IPS DF 4.7 (cell line): Measurements from ENCODE around the gene SLC7A6.

Experiments
- DNase-seq: peaks from one replicate; pipeline ENCODE4 v3.0.0-alpha.2; 2013; ENCODE audit warnings: low spot score; ENCODE audit errors: extremely low read depth

The SLC7A6 gene

DNA sequence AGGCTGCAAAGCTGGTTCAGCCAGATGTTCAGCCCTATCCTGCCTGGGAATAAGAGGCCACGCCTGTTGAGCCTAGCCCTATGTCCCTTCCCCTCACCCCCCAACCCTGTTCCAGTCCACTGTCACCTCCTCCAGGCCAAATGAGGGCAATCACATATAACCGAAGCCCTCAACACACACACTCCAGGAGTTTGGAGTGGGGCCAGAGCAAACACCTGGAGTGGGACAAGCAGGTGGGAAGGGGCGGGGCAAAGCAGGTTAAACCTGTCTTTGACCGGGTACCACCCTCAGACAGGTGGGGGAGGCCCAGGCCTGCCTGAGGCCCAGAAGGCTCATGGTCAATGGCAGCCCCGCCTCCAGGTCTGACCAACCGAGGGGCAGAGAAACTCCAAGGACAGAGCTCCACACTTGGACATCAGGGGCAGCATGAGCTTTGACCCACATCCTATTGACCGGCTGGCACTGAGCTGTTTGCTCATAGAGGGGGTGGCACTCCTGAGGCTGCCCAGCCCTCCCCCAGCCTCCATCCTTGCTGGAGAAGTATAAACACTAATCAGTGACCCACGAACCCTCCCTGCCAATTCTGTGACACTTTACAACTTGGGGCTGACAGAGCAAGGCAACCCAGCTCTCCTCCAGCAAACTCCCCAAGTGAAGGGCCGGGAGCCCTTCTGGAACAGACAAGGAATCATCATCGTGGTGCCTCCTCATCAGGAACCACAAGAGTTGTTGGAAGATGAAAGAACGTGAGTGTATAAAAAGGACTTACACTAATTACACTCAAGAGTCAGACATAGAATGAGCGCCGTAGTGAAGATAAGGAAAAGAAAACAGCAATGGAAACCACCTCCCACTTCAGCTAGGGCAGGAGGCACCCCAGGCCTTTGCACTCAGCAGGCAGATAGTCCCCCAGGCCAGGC lies 29.9 kb upstream of the SLC7A6 start:
- DNase-seq: no peak

DNA sequence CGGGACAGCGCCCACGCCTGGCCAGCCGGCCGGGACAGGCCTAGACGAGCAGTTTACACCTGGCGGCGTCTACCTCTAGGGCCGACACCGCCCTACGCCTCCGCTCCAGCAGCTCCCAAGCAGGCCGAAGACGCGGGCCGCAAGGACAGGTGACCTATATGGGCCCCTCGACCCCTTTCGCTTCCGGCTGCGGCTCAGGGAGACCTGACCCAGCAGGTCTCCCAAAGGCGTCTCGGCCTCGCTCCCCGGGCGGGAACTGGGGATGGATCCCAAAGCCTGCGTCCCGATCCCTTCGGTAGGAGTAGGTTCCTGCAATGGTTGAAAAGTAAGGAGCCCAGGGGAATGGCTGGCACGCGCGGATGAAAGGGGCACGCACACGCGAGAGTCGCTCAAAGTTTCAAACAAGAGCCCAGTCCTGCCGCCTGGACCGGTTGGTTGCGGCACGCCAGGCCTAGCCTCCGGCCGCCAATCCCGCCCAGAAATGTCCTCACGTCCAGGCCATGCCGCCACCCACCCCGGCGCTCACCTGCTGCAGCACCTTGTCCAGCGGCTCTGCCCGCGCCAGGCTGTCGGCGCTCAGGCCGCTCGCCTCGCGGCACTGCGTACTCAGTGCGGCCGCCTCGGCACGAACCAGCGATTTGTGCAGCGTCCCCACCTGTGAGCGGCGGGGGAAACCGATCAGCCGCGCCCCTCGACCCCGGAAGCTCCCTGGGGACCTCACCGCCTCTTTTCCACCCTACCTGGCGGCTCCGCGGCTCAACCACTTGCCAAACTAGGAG lies 29.0 kb upstream of the SLC7A6 start:
- no peak for DNase-seq

DNA sequence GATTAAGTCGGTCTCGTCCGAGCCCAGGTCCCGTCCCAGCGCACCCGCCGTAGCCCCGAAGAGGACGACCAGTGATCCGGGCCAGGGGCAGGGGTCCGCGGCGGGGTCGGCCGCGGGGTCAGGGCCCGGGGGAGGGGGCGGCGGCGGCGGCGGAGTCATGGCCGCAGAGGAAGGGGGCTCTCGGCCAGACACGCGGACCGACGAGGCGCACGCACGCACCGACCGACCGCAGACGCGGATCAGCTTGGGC lies 28.5 kb upstream of the SLC7A6 start, which contains the start of gene ESRP2:
TSS of gene ESRP2 (minus strand) at position 241 of the 250 bp plus-strand sequence. CDS start at position 159, 82 bp downstream.
- DNase-seq: no peak

DNA sequence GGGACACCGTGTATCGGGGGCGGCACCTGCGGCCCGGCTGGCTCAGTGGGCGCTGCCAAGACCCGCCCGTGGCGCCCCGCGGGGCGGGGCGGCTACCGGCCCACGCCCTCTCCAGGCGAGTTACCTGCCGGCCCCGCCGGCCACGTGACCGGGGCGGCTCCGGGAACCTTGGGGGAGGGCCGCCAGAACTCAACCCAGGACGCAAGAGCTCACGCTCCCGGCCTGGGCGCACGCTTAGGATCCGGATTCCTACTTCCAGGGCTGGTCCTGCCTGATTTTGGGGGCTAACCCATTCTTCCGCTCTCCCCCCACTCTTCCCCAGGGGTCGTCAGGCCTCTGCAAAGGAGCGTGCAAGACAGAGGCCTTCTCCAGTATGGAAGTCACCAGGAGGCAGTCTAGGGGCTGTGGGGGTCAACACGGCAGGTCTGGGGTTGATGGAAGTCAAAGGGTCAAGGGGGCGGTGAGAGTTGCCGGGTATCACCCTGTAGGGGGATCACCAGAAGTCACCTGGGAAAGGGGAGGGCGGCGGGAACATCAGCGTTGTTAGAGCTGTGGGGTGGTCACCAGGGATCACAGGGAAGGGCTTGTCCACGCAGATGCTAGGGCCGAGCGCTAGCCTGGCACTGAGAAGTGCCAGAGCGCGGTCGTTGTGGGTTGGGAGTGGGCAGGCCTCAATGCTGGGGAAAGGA lies 28.0 kb upstream of the SLC7A6 start:
- DNase-seq: no peak

DNA sequence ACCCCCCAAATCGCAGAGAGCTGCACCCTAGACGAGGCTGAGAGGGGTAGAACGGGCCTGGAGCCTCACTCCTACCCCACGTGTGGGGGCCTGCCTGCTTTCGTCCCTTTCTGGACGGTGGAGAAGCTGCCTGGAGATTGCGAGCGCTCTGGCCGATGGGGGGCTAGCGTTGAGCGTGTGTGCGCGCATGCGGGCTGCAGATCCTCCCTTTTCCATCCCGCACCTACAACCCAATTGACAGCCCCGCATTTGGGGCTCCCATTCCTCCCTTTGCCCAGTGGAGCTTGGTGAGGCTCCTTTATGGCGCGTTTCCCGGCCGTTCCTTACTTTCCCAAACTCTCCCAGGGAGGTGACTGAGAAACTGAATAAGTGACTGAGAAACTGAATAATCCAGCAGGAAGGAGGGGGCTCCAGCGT lies 27.5 kb upstream of the SLC7A6 start:
- DNase-seq: no peak

DNA sequence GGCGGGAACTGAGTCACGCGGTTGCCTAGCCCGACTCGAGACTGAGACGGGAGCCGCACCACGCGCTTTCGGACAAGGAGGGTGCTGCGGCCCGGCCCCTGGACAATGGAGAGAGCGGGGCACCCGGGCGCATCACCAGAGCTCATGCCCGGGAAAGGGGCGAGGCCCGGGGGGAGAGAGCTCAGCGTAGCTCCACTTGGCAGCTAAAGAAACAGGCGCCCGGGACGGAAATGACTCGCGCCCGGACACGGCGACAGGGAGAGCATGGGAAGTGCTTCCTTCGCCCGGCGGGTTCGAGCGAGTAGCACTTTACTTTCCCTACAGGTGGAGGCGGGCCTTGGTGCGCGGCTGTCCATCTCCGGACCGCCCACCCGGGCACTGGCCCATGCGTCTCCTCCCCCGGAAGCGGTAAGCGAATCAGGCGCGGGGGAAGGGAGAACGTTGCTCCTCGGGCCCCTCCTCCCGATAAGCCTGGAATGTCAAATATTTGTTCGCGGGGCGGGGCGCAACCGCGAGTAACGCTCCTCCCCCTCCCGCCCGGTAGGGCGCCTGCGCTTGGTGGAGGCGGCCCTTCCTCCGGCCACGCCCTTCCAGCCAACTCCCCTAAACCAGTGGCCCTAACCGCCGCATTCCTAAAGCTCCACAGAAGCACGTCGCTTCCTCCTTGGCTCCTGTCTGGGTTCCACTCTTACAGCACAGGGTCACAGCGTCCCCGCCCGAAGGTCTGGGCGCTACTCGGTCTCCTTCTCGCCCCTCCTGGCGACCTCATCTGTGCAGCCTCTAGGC lies 26.9 kb upstream of the SLC7A6 start:
- no peak for DNase-seq

DNA sequence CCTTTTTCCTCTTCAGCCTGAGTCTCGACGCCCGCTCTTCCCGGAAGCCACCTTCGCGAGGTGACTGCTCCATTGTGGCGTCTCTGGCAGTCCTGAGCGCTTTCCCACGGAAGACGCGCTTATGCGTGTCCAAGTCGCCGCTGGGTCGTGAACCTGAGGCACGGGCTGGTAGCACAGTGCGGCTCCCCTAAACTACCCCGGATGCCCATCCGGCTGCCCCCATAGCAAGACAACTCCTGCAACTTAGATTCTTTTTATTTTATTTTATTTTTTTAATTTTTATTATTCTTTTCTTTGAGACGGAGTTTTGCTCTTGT lies 26.3 kb upstream of the SLC7A6 start:
- no peak for DNase-seq

DNA sequence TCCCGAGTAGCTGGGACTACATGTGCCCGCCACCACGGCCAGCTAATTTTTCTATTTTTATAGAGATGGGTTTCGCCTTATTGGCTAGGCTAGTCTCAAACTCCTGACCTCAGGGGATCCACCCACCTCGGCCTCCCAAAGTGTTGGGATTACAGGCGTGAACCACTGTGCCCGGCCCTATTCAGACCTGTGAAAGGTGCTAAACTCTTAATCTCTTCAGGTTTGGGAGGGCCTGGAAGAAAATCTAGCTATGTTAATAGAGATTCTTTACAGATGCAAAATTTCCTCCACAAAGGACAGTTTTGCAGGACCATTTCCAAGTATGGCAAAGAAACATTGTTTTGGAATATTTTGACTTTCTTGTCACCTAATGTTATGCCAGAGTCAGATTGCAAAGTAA lies 22.2 kb upstream of the SLC7A6 start:
- no peak for DNase-seq

DNA sequence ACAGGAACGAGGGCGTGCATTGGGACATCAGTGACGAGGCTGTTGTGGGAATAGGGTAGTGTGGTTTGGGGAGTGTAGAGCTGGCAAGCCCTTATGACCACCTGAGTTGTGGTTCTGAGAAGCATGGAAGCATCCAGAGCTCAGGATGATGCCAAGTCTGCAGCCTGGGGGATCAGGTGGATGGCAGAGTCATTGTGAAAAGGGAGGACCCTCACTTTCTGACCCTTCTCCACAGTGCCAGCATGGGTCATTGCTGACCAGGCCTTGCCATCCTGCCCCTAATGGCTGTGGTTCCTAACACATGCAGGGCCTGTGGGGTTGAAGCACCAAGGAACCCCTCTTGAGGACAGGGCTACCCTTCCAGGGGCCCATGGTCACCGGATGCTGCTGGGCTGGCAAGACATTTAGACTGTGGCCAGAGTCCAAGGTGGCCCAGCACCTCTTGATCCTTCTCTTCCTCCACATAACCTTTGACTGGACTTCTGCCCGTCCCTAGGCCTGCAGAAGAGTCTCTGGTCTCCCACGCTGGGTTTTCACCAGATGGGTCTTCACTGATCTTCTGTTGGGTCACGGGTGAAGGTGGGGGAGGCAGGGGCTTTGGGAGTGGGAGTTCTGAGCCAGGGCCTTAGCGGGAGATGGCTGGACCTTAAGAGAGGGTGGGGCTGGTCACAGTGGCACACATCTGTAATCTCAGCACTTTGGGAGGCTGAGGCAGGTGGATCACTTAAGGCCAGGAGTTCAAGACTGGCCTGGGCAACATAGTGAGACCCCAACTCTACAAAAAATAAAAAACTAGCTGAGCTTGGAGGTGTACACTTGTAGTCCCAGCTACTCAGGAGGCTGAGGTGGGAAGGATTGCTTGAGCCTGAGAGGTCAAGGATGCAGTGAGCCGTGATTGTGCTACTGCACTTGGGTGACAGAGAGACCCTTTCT lies 21.1 kb upstream of the SLC7A6 start:
- DNase-seq: no peak

DNA sequence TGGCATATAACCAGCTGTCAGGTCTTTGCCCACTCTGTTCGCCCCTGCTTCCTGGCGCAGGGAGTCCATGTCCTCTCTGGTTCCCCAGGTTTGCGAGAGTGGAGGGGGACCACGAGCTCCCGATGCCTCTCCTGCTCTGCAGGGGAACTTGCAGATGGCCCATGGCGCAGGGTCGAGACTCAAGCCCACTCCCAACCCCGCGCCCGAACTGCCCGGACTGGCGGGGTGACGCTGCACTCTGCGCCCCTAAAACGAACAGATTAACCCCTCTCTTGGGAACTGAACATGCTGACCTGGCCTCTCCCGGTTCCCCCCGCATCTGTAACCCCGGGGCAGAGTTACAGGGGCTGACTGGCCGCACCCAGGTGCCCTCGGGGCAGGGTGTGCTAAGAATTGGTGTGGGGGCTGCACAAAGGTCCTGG lies 19.8 kb upstream of the SLC7A6 start:
- no peak for DNase-seq

DNA sequence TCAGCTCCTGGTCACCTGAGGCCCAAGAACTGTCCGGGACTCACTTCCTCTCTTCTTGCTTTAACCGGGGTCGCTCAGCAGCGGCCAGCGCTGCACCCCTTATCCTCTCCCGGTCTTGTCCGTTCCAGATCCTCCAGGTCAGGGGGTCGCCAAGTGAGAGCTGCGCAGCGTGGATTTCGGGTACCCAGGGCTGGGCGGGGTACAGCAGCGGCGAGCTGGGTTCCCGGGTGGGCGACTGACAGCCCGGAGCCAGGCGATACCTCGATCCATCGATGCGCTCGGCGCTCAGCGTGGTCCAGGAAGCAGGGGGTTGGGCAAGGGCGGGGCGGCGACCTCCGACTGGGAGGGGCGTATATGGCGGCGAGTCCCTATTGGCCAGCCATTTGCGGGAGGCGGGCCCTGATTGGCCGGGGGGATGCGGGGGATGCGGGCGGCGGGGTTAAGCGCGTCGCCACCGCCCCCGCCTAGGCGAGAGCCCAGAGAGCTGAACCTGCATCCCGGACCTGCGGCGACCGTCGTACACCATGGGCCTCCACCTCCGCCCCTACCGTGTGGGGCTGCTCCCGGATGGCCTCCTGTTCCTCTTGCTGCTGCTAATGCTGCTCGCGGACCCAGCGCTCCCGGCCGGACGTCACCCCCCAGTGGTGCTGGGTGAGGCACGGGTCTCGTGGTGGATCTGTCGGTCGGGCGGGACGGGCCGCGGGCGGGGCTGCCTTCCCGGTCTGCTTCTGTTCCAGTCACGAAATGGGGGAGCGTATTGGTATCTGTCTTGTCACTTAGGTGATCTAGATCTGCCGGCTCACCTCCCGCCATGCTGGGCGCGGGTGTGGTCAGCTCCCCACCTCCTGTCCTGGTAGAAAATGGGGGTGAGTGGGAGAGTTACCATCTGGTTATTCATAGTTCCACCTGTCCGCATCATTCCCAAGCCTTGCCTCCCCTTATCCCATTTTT lies 19.1 kb upstream of the SLC7A6 start, which contains the start of gene PLA2G15:
TSS of gene PLA2G15 (plus strand) at position 471 of the 951 bp plus-strand sequence. CDS start at position 525, 54 bp downstream.
- DNase-seq: no peak

DNA sequence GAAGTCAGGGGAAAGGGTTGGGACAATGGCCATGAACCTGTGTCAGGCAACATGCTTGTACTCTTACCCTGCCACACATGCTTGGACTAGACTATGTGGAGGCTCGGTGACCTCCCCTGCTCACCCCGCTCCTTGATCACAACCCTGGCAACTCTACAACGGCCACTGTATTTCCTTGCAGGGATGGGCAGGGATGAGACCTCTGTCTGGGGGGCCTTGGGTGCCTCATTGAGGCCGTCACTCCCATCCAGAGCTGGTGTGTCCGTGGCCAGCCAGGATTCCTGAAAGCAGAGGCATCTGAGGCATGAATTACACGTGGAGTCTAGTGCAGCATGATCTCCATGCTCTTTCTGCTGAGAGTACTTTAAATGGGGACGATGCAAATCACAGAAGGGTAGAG lies 18.2 kb upstream of the SLC7A6 start:
- DNase-seq: no peak

DNA sequence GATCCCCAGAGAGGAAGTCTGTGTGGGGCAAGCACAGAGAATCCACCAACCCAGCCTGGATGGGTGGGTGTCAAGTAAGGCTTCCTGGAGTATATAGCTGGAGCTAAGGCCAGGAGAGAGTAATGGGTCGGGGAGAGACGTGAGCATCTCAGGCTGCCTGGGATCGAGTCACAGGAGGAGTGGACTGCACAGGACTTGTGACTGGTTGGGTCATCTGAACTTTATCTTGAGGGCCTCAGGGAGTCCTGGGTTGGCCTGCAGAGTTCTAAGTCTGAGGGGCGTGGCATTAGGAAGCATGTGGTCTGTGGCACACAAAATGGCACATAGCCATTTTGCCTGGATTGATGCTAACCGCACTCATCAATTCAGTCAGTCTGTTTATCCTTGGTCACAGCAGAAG lies 17.7 kb upstream of the SLC7A6 start:
- DNase-seq: no peak

DNA sequence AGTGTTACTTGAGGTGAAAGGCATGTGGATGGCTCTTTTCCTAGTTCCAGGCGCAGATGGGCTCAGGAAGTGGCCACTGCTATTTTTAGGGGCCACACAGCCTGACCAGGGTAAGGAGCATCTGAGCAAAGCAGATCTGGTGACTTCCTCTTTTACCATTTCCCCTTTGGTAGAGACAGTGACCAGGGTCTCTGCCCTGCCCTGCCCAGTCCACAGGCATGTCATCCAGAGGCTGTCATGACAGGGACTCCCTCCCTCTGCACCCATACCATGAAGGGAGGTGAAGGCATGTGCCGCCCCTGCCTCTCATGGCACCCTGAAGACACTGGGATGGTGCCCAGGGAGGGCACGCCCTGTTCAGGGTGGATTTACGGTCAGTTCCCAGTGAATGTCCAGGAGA lies 16.9 kb upstream of the SLC7A6 start:
- no peak for DNase-seq

DNA sequence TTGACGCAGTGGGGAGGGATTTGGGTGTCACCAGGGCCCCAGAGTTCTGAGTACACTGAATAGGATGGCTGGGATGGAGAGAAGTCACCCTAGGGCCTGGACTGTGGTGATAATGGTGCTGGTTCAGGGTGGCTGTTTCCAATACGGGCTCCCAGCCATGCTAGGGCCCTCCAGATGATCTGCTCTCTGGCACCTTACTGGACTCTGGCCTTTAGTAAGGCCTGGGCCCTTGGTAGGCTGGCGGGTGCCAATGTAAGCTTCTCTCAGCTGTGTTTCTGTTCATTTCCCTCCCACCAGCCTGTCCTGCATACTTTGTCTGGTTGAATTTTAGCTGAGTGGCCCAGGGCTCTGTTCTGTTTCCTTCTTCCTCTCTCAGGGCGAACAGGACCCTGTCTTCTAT lies 16.4 kb upstream of the SLC7A6 start:
- no peak for DNase-seq

DNA sequence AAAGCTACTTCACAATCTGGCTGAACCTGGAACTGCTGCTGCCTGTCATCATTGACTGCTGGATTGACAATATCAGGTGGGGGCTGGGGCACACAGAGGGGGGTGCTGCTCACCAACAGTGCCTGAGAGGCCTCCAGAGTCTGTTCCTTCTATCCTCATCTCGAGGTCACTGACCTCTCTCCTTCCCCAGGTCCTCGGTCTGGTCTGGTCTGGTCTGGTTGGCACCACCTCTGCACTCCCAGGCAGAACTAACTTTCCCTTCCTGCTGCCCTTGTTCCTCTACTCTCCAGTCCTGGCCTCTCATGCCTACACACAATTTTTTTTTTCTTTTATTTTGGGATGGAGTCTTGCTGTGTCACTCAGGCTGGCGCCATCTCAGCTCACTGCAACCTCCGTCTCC lies 15.0 kb upstream of the SLC7A6 start:
- no peak for DNase-seq

DNA sequence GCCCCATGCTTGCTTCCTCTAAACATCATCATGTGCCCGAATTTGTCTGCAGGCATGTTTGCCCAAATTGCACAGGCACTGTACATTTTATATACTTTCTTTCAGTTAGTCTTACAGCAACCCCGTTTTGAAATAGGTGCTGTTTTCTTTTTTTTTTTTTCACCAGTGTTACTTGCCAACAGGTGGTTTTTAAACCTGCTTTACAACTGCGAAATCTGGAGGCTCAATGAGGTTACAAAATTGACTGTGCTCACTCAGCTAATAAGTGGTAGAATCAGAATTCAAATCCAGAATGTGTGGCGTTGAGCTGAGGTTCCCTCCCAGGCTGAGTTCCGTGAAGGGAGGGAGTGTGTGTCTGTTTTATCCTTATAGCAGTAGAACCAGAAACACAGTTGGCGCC lies 13.4 kb upstream of the SLC7A6 start:
- no peak for DNase-seq

DNA sequence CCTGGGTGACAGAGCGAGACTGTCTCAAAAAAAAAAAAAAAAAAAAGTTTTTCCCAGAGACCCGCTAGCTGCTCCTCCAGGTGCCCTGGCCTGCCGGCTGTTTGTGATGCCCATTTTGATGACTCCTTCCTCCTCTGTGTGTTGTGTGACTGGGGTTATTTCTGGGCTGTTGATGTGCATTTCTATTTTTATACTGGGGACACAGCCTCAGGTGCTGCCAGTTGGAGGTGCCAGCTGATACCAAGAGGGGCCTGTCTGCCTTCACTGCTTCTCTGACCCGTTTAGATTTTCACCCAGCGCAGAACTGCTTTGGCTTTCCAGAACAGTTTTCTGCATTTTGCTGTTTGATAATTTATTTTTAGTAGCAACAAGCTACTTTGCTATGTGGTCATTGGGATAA lies 12.5 kb upstream of the SLC7A6 start:
- no peak for DNase-seq

DNA sequence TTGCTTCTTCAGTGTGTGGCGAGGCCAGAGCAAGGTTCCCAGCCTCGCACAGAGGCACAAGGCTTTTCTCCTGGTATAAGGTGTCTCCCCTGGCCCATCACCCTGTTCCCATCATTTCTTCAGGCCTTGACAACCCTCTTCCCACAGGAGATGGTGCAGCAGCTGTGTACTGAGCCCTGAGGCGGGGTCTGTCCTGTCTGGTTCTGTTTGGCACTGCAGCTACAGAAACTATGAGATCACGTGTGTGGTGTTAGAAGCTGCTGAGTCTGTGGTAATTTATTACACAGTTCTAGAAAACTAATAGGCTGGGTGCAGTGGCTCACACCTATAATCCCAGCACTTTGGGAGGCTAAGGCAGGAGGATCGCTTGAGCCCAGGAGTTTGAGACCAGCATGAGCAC lies 11.9 kb upstream of the SLC7A6 start:
- no peak for DNase-seq
